K562 (cell line): ENCODE measurements around the gene LRFN3. TPM values are rescaled to one million over a fixed set of nuclear protein-coding genes. Genes with fewer than 3 reads are reported as not detected.

Experiments
- CC2D1A ChIP-seq: fragments of 450-650 bp; IDR thresholded peaks from 2 replicates; pipeline ENCODE4 v1.6.1; 2017; ENCODE audit warnings: mild to moderate bottlenecking
- E2F4 ChIP-seq: sonication (generic); formaldehyde crosslinking; IDR thresholded peaks from 2 replicates; pipeline ENCODE4 v1.8.0; 2022; ENCODE audit warnings: mild to moderate bottlenecking, low read depth, missing genetic modification reagents
- EP400 ChIP-seq: fragments of 450-650 bp; IDR thresholded peaks from 2 replicates; pipeline ENCODE4 v1.6.1; 2017; ENCODE audit warnings: antibody characterized with exemption, mild to moderate bottlenecking, moderate library complexity
- FIP1L1 ChIP-seq: fragments of 200-400 bp; formaldehyde crosslinking; IDR thresholded peaks from 2 replicates; pipeline ENCODE4 v1.6.1; 2018; ENCODE audit warnings: mild to moderate bottlenecking, low read depth, low read length; ENCODE audit not compliant: poor library complexity, severe bottlenecking
- GMEB1 ChIP-seq: fragments of 250-450 bp; sonication (Bioruptor Pico); IDR thresholded peaks from 2 replicates; pipeline ENCODE4 v1.4.0; 2020; ENCODE audit warnings: mild to moderate bottlenecking
- HDAC1 ChIP-seq, 2 experiments: fragments of 450-650 bp; IDR thresholded peaks; 2 replicates each; pipeline ENCODE4 v1.6.1; 2016 to 2017; ENCODE audit warnings: inconsistent platforms in 1 of 2, mild to moderate bottlenecking in 1 of 2, moderate library complexity in 1 of 2
- JUND ChIP-seq, 2 experiments: IDR thresholded peaks; 2 replicates in 1 of 2; 3 replicates in 1 of 2; pipeline ENCODE4 v1.6.1; 2011; ENCODE audit warnings: borderline replicate concordance in 2 of 2, low read depth in 2 of 2, low read length in 2 of 2, improper control_type of control experiment in 1 of 2, missing biosample characterization in 1 of 2, missing genetic modification characterization in 1 of 2, missing genetic modification reagents in 1 of 2
- MNT ChIP-seq, 2 experiments: fragments of 450-650 bp; conservative IDR thresholded peaks; 2 replicates each; pipeline ENCODE4 v1.6.1; 2017; ENCODE audit warnings: mild to moderate bottlenecking in 2 of 2, moderate library complexity in 2 of 2
- NFIC ChIP-seq: fragments of 450-650 bp; IDR thresholded peaks from 2 replicates; pipeline ENCODE4 v1.6.1; 2017; ENCODE audit warnings: mild to moderate bottlenecking, inconsistent platforms
- PCBP1 ChIP-seq: fragments of 200-400 bp; formaldehyde crosslinking; IDR thresholded peaks from 2 replicates; pipeline ENCODE4 v1.6.1; 2018; ENCODE audit warnings: mild to moderate bottlenecking, low read depth, low read length; ENCODE audit not compliant: poor library complexity, severe bottlenecking
- RBM15 ChIP-seq: fragments of 200-400 bp; formaldehyde crosslinking; IDR thresholded peaks from 2 replicates; pipeline ENCODE4 v1.6.1; 2018; ENCODE audit warnings: mild to moderate bottlenecking, low read length, moderate library complexity; ENCODE audit not compliant: insufficient read depth
- RBM17 ChIP-seq: fragments of 200-400 bp; formaldehyde crosslinking; IDR thresholded peaks from 2 replicates; pipeline ENCODE4 v1.6.1; 2017; ENCODE audit warnings: low read depth, mild to moderate bottlenecking, low read length, borderline replicate concordance
- SIN3A ChIP-seq, 2 experiments: fragments of 150-350 bp in 1 of 2; IDR thresholded peaks; 2 replicates each; pipeline ENCODE4 v1.6.1; 2011 to 2016; ENCODE audit warnings: borderline replicate concordance in 2 of 2, low read depth in 2 of 2, low read length in 2 of 2, mild to moderate bottlenecking in 2 of 2, moderate library complexity in 2 of 2; ENCODE audit not compliant: control insufficient read depth in 1 of 2
- SIX5 ChIP-seq, 2 experiments: IDR thresholded peaks; 2 replicates each; pipeline ENCODE4 v1.6.1; 2011; ENCODE audit warnings: low read length in 2 of 2, borderline replicate concordance in 1 of 2, low read depth in 1 of 2, mild to moderate bottlenecking in 1 of 2, moderate library complexity in 1 of 2; ENCODE audit not compliant: insufficient read depth in 1 of 2
- TBL1XR1 ChIP-seq, 2 experiments: IDR thresholded peaks; 2 replicates each; pipeline ENCODE4 v1.6.1; 2012; ENCODE audit warnings: improper control_type of control experiment in 2 of 2, low read length in 2 of 2, mild to moderate bottlenecking in 1 of 2
- TCF3 ChIP-seq: sonication (generic); formaldehyde crosslinking; IDR thresholded peaks from 2 replicates; pipeline ENCODE4 v1.4.0; 2020; ENCODE audit warnings: mild to moderate bottlenecking, missing genetic modification reagents
- TFE3 ChIP-seq: fragments of 450-650 bp; formaldehyde crosslinking; IDR thresholded peaks from 2 replicates; pipeline ENCODE4 v1.4.0; 2020; ENCODE audit warnings: mild to moderate bottlenecking, mixed read lengths
- ZBTB7A ChIP-seq: IDR thresholded peaks from 2 replicates; pipeline ENCODE4 v1.6.1; 2011; ENCODE audit warnings: low read depth, mild to moderate bottlenecking, low read length, moderate library complexity, borderline replicate concordance; ENCODE audit not compliant: control insufficient read depth
- ZNF121 ChIP-seq: sonication (generic); formaldehyde crosslinking; conservative IDR thresholded peaks from 2 replicates; pipeline ENCODE4 v1.8.0; 2022; ENCODE audit warnings: missing genetic modification reagents
- ZNF507 ChIP-seq: conservative IDR thresholded peaks from 2 replicates; pipeline ENCODE4 v1.6.1; 2017; ENCODE audit warnings: missing genetic modification characterization, missing compliant biosample characterization
- polyA plus RNA-seq, 8 experiments: library from polyadenylated mRNA; depleted of rRNA in 4 of 8; stranded (reverse) in 5 of 8; unstranded in 3 of 8; fragments of >200 nt; fragmentation: Nextera tagmentation in 2 of 8; fragmentation: Illumina TruSeq in 1 of 8; extraction: Ambion mirVana in 2 of 8; extraction: Trizol in 1 of 8; gene quantifications; 2 replicates each; pipeline versions ENCODE4 v1.2.1 to v1.2.3, GENCODE V29; 2011 to 2014; ENCODE audit warnings: inconsistent platforms in 1 of 8, missing spikeins in 1 of 8
- total RNA-seq, 7 experiments: library from RNA; depleted of rRNA in 6 of 7; stranded (reverse); fragments of >200 nt in 6 of 7; fragmentation: Illumina TruSeq in 2 of 7; extraction: Trizol in 2 of 7; gene quantifications; 2 replicates each; pipeline versions ENCODE4 v1.2.1 to v1.2.3, GENCODE V29; 2011 to 2021; ENCODE audit warnings: low replicate concordance in 1 of 7

LRFN3 gene
- total and polyA plus RNA-seq, 9 of the 15 experiments (the other 6 are each of a cell fraction or from before 2014, with no cell fraction given) = 0.03 to 0.12 (median 0.11) TPM; not detected in 6

- peak; percentile 96 for TF ChIP-seq GMEB1 (CRISPR knock-in tag)
- peak; percentile 50 to 74 for TF ChIP-seq MNT (conservative IDR thresholded peaks at IDR 0.05)
- TF ChIP-seq FIP1L1 = peak; percentile 37
- peak; percentile 78 for TF ChIP-seq PCBP1
- no peak for TF ChIP-seq TFE3 (CRISPR knock-in tag)
- no peak for TF ChIP-seq CC2D1A
- TF ChIP-seq RBM15 = no peak
- peak; percentile 68 for TF ChIP-seq JUND (IDR thresholded peaks at IDR 0.05; ENCODE audit: borderline replicate concordance, low read depth, low read length)
- no peak; the same call in 2 of the 3 replicates for TF ChIP-seq JUND (tag; IDR thresholded peaks at IDR 0.05; ENCODE audit: borderline replicate concordance, low read depth, low read length)
- TF ChIP-seq ZNF507 (tag) = no peak
- peak in 1 of 2 experiments; percentile 55; a peak in 1 of 4 replicates for TF ChIP-seq TBL1XR1 (IDR thresholded peaks at IDR 0.05; ENCODE audit: low read length in 2 of 2)
- TF ChIP-seq TCF3 (CRISPR knock-in tag) = peak; percentile 15; the same call in 1 of the 2 replicates
- TF ChIP-seq HDAC1 (IDR thresholded peaks at IDR 0.05) = peak in 1 of 2 experiments; percentile 71; a peak in 2 of 4 replicates
- peak; percentile 15; the same call in 1 of the 2 replicates for TF ChIP-seq NFIC
- TF ChIP-seq ZBTB7A = peak; percentile 36; the same call in 1 of the 2 replicates
- peak; percentile 31; the same call in 1 of the 2 replicates for TF ChIP-seq E2F4
- peak; percentile 19 to 42; a peak in 1 of 4 replicates for TF ChIP-seq SIN3A (IDR thresholded peaks at IDR 0.05; ENCODE audit: borderline replicate concordance in 2 of 2, control insufficient read depth in 1 of 2, low read depth in 2 of 2, low read length in 2 of 2)
- no peak for TF ChIP-seq RBM17
- TF ChIP-seq SIX5 (IDR thresholded peaks at IDR 0.05; ENCODE audit: borderline replicate concordance in 1 of 2, insufficient read depth in 1 of 2, low read depth in 1 of 2, low read length in 2 of 2) = no peak
- peak; percentile 60; the same call in 1 of the 2 replicates for TF ChIP-seq EP400
- TF ChIP-seq ZNF121 (CRISPR knock-in tag) = no peak
Measured at GRCh38 chr19:35899547-35900214, 36.5 kb upstream of the LRFN3 start (continued).
